Stimulated activated CD8-positive, alpha-beta memory T cell treated with anti-CD3 and anti-CD28 coated beads, Interleukin-4, amount 100 ng/mL, for 4 hours (primary cell): ENCODE data around the gene PSMC5.
"Not testable (repeated sequence)": the region's sequence is repeated elsewhere in the genome, so short reads cannot be mapped to it uniquely, and the experiment has no call there.

Experiments used
- DNase-seq, 2 donors: peaks; one replicate each; pipeline ENCODE4 v3.0.0-alpha.2; 2020; ENCODE audit warnings: low read depth in 2 of 2, low spot score in 1 of 2

PSMC5 gene

GRCh38 chr17:63870292-63870665, 43.0 kb downstream of the PSMC5 start:
- DNase-seq: not testable (repeated sequence)

GRCh38 chr17:63871646-63872365, 44.6 kb downstream of the PSMC5 start:
- not testable (repeated sequence) for DNase-seq

GRCh38 chr17:63873577-63873976, 46.3 kb downstream of the PSMC5 start, which contains the start of gene CSH2:
TSS of gene CSH2 (minus strand) at chr17:63873677. CDS start at chr17:63873614, 63 bp downstream.
- not testable (repeated sequence) for DNase-seq

GRCh38 chr17:63874061-63874626, 46.9 kb downstream of the PSMC5 start:
- not testable (repeated sequence) for DNase-seq

- not testable (repeated sequence) for DNase-seq
These were observed 47.5 kb downstream of the PSMC5 start for GRCh38 chr17:63874693-63875092.

GRCh38 chr17:63878413-63878812, 51.2 kb downstream of the PSMC5 start:
- DNase-seq: not testable (repeated sequence)

GRCh38 chr17:63880706-63881105, 53.5 kb downstream of the PSMC5 start:
- no peak for DNase-seq

- DNase-seq: not testable (repeated sequence)
These were observed 54.1 kb downstream of the PSMC5 start for GRCh38 chr17:63881337-63881736.
